SKM-1 (cell line): ENCODE results near the gene MEDAG.

Experiments
- DNase-seq: peaks from one replicate; lab custom pipeline; 2025; ENCODE audit not compliant: unreplicated experiment; lab: John Stamatoyannopoulos, UW

MEDAG gene

GRCh38 chr13:30905932-30906383 is at the start of gene MEDAG:
Gene MEDAG, plus strand, starts transcription at chr13:30906271. Its CDS starts 245 bp downstream, at chr13:30906516.
- no peak for DNase-seq

- no peak for DNase-seq
These were observed 49.1 kb upstream of the MEDAG start for GRCh38 chr13:30857018-30857417.

- DNase-seq: no peak
These were observed 48.4 kb upstream of the MEDAG start for GRCh38 chr13:30857636-30858035.

- no peak for DNase-seq
These were observed 46.7 kb upstream of the MEDAG start for GRCh38 chr13:30859326-30859725.

- DNase-seq: no peak
These were observed 44.9 kb upstream of the MEDAG start for GRCh38 chr13:30861163-30861562.

- no peak for DNase-seq
These were observed 44.1 kb upstream of the MEDAG start for GRCh38 chr13:30861836-30862467.

- DNase-seq: no peak
These were observed 43.4 kb upstream of the MEDAG start for GRCh38 chr13:30862707-30863106.

- DNase-seq: no peak
These were observed 42.8 kb upstream of the MEDAG start for GRCh38 chr13:30863231-30863630.

- no peak for DNase-seq
These were observed 42.3 kb upstream of the MEDAG start for GRCh38 chr13:30863796-30864195.

GRCh38 chr13:30864433-30865122 is 41.5 kb upstream of the MEDAG start:
- DNase-seq: no peak

- DNase-seq: peak; percentile 61
These were observed 40.7 kb upstream of the MEDAG start for GRCh38 chr13:30865123-30866049.

- DNase-seq: no peak
These were observed 39.4 kb upstream of the MEDAG start for GRCh38 chr13:30866677-30867076.

GRCh38 chr13:30867089-30867669 is 38.9 kb upstream of the MEDAG start:
- DNase-seq: no peak

GRCh38 chr13:30868799-30869470 is 37.1 kb upstream of the MEDAG start:
- no peak for DNase-seq

GRCh38 chr13:30869491-30869890 is 36.6 kb upstream of the MEDAG start:
- DNase-seq: no peak

- no peak for DNase-seq
These were observed 35.8 kb upstream of the MEDAG start for GRCh38 chr13:30870049-30870884.

- DNase-seq: no peak
These were observed 35.0 kb upstream of the MEDAG start for GRCh38 chr13:30870916-30871587.

GRCh38 chr13:30871588-30872275 is 34.3 kb upstream of the MEDAG start:
- DNase-seq: no peak

- no peak for DNase-seq
These were observed 33.8 kb upstream of the MEDAG start for GRCh38 chr13:30872276-30872594.
